NCI-H146 treated with DMSO at 0.1 percent for 48 hours (cell line): Measurements from ENCODE around the gene PSMB3.
A peak's percentile ranks its signal among the peaks of the same experiment; 100 is the strongest.
"Not testable (repeated sequence)": the region's sequence is repeated elsewhere in the genome, so short reads cannot be mapped to it uniquely, and the experiment has no call there.

ENCODE experiments used
- DNase-seq: peaks from one replicate; lab custom pipeline; 2025; ENCODE audit not compliant: unreplicated experiment; lab: John Stamatoyannopoulos, UW

PSMB3 gene

DNA sequence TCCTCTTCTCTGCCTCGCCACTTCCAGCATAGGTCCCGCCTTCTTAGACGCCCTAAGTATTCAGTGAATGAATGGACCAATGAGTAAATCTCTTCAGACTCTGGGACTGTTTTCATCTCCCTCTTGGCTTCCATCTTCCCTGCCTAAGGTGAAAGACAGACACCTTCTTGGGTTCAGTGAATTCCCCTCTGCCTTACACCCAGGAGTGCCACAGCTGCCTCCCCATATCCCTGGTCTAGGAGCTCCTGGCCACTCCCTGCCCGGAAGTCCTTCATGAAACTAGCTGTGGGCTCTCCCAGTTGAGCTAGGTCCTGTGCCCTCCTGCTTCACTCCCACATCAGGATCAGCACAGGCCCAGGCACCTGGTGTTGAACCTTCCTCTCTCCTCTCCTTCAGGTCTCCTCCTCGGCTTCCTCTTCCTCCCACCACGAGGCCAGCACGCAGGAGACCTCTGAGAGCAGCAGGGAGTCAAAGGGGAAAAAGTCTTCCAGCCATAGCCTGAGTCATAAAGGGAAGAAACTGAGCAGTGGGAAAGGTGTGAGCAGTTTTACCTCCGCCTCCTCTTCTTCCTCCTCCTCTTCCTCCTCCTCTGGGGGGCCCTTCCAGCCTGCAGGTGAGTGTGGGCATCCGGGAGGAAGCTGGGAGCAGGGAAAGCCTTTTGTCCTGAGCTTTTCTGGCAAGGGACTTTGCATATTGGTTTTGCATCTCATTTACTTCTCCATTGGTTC is 37.2 kb upstream of the PSMB3 start:
- no peak for DNase-seq

DNA sequence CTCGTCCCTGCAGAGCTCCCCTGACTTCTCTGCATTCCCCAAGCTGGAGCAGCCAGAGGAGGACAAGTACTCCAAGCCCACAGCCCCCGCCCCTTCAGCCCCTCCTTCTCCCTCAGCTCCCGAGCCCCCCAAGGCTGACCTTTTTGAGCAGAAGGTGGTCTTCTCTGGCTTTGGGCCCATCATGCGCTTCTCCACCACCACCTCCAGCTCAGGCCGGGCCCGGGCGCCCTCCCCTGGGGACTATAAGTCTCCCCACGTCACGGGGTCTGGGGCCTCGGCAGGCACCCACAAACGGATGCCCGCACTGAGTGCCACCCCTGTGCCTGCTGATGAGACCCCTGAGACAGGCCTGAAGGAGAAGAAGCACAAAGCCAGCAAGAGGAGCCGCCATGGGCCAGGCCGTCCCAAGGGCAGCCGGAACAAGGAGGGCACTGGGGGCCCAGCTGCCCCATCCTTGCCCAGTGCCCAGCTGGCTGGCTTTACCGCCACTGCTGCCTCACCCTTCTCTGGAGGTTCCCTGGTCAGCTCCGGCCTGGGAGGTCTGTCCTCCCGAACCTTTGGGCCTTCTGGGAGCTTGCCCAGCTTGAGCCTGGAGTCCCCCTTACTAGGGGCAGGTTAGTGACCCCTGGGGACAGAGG is 36.1 kb upstream of the PSMB3 start:
- no peak for DNase-seq

GRCh38 chr17:38717139-38717745 is 35.3 kb upstream of the PSMB3 start:
- DNase-seq: no peak

GRCh38 chr17:38719289-38719942 is 33.1 kb upstream of the PSMB3 start:
- DNase-seq: no peak

DNA sequence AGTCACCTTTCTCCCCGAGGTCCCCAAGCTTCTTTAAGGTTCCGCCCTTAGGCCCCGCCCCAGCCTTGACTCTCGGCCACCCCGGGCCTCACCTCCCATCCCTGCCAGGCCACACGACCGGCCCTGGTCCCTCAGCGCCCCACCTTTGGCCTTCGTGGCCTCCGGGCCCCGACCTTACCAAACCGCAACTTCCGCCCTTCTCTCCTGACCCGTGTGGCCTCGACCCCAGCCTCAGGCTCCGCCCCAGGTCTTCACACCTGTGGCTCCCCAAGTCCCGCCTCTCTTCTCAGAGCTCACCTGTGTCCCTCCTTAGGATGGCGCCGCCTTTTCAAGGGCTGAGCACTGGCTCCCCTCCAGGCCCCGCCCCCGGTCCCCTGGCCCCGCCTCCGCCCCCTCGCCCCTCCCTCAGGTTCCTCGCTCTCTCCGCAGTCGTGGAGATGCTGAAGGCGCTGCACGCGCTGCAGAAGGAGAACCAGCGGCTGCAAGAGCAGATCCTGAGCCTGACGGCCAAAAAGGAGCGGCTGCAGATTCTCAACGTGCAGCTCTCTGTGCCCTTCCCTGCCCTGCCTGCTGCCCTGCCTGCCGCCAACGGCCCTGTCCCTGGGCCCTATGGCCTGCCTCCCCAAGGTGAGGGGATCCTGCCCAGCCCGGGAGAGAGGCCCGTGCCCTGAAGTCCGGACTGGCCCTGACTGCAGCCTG is 32.4 kb upstream of the PSMB3 start:
- DNase-seq: no peak

- DNase-seq: no peak
These were observed 31.6 kb upstream of the PSMB3 start for GRCh38 chr17:38720941-38721340.

DNA sequence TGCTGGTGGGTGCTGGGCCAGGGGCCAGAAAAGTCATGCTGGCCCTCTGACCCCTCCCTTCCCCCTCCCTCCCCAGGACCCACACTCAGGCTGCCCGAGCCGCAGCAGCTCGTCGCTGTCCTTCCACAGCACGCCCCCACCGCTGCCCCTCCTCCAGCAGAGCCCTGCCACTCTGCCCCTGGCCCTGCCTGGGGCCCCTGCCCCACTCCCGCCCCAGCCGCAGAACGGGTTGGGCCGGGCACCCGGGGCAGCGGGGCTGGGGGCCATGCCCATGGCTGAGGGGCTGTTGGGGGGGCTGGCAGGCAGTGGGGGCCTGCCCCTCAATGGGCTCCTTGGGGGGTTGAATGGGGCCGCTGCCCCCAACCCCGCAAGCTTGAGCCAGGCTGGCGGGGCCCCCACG is 30.7 kb upstream of the PSMB3 start:
- no peak for DNase-seq

DNA sequence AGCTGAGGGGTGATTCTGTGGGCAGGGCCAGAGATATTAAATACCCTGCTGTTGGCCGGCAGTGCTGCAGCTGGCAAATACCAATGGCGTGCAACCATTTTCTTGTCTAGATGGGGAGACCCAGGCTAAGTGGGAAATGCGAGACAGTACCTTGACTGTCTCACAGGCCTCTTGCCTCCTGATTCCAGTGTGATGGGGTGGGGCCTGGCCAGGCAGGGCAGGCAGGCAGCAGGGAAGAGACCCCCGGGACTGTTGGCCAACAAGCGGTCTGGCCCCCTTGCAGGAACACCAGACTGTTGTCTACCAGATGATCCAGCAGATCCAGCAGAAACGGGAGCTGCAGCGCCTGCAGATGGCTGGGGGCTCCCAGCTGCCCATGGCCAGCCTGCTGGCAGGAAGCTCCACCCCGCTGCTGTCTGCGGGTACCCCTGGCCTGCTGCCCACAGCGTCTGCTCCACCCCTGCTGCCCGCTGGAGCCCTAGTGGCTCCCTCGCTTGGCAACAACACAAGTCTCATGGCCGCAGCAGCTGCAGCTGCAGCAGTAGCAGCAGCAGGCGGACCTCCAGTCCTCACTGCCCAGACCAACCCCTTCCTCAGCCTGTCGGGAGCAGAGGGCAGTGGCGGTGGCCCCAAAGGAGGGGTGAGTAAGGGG is 28.1 kb upstream of the PSMB3 start:
- DNase-seq: no peak

- no peak for DNase-seq
These were observed 27.5 kb upstream of the PSMB3 start for GRCh38 chr17:38725066-38725465.

DNA sequence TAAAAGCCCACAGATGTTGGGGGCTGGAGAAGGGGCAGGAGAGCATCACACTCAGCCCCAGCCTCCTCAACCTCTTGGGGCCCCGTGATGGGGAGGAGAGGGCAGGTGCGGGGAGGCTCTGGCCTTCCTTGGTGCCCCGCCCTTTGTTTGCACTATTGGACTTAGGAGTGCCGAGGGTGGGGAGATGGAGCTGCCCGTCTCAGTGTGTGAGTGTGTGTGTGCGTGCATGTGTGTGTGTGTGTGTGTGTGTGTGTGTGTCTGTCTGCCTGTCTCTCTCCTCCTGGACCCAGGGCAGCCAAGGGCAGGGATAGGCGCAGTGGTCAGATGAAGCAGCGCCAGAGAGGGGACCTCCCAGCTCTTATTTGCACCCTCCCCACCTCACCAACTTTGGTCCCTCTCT is 26.4 kb upstream of the PSMB3 start:
- DNase-seq: not testable (repeated sequence)

DNA sequence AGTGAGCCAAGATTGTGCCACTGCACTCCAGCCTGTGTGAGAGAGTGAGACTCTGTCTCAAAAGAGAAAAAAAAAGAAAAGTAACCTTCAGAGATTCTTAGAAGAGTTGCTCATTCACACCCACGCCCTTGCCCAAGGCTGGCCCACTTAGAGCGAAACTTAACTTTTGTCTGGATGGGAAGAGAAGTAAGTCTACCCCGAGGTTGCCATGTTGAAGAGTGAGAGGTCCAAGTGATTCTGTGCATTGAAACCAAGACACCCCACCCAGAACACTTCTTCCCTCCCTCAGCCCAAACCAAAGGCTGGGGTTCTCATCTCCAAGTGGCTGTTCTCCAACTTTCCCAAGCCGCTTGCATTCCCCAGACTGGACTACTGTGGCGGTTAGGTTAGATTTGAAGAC is 24.8 kb upstream of the PSMB3 start:
- DNase-seq: no peak

DNA sequence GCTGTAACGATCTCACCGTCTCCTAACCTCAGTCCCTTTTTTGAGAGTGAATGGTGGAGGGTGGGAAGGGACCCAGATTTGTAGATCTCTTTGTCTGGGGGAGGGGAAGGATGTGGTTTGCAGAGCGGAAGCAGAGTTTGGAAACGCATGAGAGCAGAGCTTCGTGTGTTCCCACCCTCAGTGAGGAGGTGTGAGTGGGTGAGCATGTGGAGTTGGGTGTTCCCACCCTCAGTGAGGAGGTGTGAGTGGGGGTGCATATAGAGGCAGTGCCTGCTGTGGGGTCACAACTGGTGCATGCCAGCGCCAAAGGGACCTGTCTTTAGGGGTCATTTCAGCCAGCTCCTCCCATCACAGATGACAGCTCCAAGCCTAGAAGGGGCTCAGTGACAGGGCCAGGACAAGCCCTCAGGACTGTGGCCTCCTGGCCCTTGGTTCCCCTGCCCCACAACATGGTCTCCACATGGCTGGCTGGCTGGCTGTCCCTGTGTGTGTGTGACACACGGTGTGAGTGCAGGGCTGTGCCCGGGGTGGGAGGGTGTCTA is 24.2 kb upstream of the PSMB3 start:
- DNase-seq: no peak

GRCh38 chr17:38729368-38729885 is 23.1 kb upstream of the PSMB3 start:
- no peak for DNase-seq

GRCh38 chr17:38729886-38730525 is 22.5 kb upstream of the PSMB3 start, which contains the start of gene CISD3:
TSS of gene CISD3 (plus strand) at chr17:38730341. CDS start at chr17:38730359, 18 bp downstream.
- DNase-seq: peak; percentile 56

DNA sequence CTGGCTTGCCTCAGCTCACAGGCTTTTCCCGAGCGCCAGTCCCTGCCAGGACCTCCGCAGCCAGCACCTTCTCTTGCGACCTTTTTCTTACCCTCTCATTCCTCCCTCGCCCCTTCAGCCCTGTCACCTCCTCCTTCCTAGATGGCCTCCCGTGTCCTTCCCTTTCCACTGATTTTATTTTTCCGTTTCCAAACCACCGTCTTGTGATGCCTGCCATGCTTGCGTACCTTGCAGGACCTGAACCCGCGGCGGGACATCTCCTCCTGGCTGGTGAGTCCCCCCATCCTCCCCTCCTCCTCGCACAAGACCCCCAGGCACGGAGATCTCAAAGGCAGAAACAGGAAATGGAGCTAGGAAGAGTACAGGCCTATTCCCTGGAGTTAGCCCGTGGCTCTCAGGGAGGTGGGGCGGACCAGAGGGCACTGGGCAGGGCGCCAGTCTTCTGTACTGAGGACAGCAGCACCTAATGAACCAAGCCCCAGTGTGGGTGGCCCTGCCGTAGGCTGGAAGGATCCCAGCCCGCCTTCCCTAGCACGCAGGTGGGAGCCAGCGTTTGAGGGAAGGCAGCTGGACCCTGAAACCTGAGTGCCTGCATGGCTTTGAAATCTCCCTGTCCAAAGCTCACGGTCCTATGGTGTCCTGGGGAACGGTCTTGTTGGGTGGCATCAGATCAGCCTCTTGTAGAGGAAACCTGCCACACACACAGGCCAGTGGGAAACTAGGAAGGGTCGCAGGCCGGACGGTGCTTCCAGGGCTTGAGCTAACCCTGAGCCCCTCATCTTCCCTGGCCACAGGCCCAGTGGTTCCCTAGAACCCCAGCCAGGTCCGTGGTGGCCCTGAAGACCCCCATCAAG is 21.8 kb upstream of the PSMB3 start:
- peak; percentile 16 for DNase-seq

DNA sequence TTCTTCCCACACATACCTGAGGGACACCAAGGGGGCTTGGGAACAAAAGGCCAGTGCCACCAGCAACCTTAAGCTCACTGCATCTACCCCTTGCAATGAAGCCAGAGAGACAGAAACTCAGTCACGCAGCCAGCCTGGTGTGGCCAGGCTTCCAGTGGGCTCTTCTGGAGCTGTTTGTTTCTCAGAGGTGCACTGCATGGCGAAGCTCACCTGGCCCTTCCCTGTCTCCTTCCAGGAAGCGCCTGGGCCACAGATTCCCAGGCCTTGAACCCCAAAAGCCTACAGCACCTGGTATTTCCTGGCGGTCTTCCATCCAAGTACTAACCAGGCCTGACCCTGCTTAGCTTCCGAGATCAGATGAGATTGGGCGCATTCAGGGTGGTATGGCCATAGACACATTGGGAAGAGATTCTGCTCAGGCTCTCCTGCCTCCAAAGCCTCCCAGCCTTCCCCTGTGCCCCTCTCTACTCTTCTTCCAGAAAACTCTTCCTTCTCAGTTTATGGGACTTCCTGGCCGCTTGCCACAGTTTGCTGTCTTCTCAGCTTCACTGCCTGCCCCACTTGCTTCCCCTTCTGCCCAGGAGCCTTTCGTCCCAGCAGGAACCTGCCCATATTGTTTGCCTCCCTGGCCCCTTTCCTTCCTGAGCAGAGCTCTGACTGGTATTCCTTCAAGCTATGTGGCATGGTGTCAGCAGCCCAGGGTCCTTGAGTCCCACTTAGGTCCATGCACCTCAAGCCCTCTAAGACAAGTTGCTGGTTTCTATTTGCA is 20.8 kb upstream of the PSMB3 start:
- no peak for DNase-seq

GRCh38 chr17:38732376-38733281 is 19.9 kb upstream of the PSMB3 start:
- DNase-seq: no peak
